Stimulated activated CD4-positive, alpha-beta T cell treated with anti-CD3 and anti-CD28 coated beads, Interleukin-15, amount 100 ng/mL, for 24 hours (primary cell): ENCODE data around the gene ANTXRL.
"Not testable (repeated sequence)": the region's sequence is repeated elsewhere in the genome, so short reads cannot be mapped to it uniquely, and the experiment has no call there.

Source experiments
- DNase-seq: peaks from one replicate; pipeline ENCODE4 v3.0.0-alpha.2; 2020

Gene ANTXRL

DNA sequence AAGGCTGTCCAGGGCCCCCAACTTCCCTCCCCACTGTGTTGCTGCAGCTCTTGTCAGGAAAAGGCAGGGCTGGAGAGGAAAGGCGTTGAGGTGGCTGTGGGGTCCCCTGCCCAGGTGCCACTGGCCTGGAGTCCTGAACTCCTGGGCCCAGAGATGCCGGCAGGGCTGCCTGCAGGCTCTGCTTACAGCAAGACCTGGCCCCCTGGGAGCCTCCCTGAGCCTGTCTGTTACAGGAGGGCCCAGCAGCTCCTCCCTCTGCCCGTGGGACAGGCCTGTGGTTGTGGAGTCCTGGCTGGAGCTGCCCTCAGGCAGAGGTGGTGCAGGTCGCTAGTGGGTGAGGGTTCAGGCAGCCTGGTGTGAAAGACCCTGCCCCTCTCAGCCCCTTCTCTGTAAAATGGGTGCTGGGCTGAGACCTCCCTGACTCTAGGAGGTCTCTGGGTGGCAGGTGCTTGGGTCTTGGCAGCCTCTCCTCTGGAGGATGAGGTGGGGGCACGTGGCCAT lies 9.9 kb downstream of the ANTXRL start:
- DNase-seq: no peak

DNA sequence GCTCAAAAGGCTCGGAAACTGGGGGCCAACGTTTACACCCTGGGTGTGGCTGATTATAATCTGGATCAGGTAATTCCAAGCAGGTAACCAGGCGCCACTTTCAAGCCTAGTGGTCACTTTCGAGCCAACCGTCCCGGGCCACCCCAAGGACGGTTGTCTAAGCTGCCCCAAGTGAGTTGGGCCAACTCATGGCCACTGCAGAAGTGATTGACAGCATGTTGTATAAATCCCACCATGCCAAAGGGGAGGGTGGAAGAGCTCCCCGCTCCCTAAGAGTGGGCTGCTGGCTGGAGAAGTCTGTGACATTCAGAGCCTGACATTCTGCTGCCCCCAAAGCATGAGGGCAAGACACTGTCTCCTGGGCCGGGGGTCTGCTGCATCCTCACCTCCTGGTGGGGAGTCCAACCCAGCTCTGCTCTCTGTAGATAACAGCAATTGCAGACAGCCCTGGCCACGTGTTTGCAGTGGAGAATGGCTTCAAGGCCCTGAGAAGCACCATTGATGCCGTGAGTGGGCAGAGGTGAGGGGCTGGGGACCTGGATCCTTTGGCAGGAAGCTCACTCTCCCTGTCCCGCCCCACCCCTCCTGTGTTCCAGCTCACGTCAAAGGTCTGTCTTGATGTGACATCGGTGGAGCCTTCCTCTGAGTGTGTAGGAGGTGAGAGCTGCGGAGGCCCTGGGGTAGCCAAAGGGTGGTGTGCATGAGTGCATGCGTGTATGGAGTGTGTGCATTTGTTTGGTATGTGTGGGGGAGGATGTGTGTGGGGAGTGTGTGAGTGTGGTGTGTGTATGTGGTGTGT lies 10.8 kb downstream of the ANTXRL start:
- peak; percentile 36 for DNase-seq

DNA sequence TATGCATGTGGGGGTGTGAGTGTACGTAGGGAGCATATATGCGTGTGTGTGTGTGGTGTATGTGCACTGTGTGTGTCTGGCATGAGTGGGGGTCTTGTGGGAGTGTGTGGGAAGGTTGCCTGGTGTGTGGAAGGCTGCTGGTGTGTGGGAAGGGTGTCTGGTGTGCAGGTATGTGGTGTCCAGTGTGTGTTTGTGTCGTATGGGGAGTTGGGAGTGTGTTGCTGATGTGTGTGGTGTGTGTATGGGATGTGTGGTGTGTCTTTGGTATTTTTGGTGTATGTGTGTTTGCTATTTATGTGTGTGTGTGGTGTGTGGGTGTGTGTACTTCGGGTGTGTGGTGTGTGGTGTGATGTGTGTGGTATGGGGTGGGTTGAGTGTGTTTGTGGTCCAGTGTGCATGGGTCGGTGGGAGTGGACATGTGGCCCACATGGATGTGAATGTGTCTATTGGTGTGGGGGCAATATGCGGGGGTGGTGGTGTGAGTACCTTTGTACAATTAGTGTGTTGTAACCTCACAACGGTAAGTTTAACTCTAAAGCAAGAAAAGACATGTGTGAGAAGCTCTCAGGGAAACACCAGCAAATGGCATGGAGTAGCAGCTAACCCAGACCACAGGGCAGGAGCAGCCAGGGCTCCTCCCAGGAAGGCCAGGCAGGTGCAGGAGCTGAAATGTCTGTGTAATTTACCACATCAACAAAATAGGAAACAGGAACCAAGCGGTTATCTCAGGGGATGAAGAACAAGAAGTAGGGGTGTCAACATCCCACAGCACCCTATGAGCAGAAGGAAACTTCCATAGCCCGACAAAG lies 11.9 kb downstream of the ANTXRL start:
- no peak for DNase-seq

DNA sequence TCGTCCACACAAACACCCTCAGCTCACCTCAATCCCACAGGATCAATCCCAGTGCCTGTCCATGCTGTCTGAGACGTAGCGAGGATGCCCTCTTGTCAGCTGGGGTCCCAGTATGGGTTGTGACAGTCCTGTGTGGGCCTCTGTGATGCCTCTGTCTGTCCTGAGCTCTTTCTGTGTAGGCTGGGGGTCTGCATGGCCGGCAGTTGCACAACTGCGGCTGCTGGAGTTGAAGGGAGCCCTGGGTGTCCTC lies 12.4 kb downstream of the ANTXRL start:
- no peak for DNase-seq

DNA sequence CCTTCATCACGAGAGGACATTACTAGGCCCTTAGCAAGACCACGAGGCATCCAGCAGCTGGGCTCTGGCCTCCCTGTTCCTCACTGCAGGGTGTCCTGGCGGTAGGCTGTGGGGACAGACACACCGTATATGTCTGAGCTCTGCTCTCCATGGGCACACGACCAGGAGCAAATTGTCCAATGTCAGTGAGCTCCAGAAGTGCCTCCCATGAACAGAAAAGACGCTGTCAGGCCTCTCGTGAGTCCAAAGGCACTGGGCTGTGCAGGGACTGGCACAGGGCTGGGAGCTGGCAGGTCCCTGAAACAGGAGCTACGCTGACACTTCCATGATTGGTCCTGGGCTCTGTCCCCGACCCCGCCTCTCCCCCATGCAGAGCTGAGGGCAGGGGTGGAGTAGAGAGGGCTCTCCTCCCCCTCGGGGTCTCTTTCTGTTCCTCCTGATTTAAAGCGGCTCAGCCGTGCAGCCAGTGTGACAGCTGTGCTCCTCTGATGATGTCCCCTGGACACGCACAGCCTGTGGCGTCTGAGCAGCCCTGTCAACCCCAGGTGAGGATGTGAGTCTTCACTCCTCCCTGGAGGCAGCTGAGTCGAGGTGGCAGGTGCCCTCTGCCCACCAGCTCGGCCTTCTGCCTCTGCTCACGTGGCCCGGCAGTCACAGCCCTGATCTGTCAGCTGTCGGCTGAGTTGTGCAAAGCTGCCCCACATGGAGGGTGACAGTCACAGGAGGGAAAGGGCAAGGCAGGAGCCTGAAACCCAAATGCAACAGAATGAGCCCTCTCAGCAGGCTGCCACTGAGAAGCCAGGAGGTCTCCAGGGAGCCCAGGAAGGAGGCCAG lies 13.0 kb downstream of the ANTXRL start:
- DNase-seq: no peak

DNA sequence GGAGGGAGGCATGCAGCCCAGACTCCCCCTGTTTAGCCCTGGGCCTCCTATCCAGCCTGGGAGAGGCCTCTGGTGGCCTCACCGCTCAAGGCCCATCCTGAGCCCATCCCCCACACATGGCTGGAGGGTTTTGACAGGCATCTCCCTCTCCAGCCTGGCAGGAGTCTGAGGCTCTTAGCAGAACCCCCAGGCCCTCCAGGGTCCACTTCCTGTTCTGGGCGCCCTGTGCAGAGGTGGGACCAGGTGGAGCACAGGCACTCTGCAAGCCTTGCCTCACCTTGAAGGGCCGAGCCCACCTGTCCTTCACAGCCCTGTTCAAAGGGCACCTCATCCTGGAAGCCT lies 13.5 kb downstream of the ANTXRL start:
- not testable (repeated sequence) for DNase-seq

DNA sequence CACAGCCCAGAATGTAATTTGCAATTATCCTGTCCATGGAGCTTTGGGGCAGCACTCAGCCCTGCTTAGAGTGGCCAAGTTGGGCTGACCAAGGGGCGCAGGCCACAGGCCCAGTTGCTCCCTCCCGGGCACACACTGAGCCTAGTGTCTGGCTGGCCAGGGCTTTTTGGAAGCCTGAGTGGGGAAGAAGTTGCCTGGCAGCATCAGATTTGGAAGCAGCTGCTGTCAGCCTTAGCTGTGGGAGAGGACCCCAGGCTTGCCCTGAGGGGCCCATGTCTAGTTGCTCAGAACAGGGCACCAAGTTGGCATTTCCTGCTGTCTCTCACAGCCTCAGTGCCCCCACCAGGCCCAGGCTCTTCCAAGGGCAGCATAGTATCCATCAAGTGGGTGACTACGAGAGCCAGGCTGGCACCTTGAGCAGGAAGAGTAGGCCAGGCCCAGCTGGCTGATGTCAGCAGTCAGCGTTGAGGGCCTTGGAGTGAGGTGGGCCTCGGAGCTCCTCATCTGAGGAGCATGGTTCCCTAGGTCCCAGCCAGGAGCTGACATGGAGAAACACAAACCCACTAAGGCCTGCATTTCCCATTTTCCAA lies 14.4 kb downstream of the ANTXRL start:
- no peak for DNase-seq

DNA sequence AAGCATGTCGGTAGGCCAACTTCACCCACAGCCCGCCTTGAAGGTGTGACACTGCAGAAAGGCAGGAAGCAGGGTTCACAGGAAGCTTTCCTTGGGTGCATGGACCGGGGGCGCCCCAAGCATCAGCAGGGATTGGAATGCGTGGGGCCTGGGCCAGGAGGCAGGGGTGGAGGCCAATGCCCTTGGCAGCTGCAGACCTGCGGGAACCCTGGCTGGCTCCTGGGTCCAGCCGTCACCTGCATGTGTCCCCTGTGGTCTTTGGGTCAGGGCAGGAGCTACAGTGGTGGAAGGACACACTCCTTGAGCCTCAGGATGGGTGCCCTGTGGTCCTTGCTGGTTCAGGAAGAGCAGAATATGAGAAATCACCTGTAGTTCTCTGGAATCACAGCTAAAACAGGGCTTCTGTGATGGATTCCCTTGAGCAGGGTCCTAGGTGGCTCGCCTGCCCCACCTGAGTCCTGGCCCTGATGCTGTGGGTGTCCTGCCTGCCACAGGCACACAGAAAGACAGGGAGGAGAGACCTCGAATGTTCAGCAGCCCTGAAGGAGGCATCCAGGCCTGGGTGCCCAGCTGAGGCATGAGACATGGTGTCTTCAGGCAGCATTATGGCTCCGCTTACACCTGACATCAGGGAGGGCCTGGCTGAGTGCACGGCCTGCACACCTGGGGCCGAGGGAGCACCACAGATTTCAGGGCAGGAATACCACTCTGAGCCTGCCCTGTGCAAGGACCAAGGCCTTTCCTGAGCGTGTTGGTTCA lies 15.1 kb downstream of the ANTXRL start:
- DNase-seq: no peak

DNA sequence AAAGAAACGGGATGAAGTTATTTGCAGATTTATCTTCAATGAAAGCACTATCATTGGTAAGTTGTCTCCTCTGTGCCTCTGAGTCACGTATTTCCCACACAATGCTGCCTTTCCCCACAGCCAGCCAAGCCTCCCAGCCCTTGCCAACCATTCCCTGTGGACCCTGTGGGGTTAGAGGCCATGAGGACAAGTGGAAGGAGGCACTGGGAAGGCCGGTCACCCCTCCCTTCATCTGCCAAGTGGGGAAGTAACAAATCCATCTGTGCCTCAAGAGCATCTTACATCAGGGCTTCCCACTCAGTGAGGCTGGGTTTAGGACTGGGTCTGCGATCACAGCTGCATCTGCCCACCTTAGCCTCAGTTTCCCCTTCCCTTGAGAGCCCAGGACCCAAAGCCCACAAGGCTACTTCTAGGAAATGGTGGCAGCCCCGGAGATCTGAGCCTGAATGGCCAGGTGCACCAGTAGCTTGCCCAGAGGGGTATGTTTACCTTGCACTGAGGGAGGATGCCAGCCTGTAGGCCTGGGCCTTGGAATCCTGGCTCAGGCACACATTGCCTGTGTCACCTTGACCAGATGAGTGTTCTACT lies 16.1 kb downstream of the ANTXRL start:
- DNase-seq: not testable (repeated sequence)

DNA sequence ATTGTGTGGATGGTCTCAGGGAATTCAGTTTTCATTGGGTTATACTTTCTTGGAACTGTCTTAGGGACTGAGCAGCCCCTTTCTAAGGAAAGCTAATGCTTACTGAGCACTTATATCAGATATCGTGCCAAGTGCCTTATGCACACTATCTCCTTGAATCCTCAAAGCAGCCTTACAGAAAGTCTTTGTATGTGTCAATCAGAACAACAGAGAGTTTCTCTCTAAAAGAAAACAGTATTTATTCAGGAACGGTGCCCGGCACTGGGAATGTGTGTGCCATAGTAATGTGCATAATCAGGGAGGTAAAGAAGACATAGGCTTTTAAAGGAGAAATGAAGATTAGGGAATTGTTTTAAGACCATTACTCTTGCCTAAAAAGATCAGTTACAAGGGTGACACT lies 17.3 kb downstream of the ANTXRL start:
- DNase-seq: no peak

DNA sequence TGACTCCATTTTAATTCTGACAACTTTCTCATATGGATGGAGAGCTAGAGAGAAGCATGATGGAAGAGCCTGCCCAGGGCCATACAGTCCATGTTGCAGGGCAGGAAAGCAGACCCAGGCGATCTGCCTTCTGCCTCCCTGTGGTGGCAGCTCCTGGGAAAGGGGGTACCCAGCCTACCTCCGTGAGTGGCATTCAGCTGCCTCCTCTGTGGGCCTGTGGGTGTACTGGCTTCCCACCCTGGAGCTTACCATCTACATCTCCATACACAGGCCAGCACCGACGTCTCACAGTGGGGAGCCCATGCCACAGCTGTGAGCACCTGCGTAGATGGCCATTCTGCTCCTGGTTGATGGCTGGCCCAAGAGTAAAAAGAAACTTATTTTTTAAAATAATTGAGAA lies 17.9 kb downstream of the ANTXRL start:
- not testable (repeated sequence) for DNase-seq

DNA sequence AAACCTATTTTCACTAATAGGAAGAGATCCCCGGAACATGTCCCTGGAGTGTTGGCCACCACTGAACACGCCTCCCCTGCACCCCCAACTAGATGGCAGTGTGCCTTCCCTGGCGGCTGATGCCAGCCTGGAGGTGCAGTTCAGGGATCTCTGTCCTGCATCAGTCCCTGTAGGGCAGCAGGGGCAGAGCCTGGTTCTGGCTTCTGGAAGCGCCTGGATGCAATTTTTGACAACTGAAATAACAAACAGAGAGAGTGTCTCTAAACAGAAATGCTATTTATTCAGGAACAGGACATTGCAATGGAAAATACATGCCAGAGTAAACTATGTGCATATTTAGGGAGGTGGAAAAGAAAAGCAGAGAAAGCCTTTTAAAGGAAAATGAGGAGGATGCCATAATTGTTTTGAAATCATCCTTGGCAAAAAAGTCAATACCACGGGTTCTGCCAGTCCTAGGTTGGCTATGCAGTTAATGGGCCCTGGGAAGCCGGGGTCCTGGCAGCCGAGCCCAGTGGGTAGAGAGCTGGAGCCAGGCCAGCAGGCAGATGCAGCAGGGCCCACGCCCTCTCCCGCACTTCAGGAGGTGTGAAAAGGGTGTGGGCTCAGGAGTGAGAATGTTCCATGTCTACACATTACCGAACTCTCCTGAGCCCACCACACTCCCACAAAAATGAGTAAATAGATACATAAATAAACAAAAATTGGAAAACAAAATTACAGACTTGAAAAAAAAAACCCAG lies 18.5 kb downstream of the ANTXRL start:
- no peak for DNase-seq

DNA sequence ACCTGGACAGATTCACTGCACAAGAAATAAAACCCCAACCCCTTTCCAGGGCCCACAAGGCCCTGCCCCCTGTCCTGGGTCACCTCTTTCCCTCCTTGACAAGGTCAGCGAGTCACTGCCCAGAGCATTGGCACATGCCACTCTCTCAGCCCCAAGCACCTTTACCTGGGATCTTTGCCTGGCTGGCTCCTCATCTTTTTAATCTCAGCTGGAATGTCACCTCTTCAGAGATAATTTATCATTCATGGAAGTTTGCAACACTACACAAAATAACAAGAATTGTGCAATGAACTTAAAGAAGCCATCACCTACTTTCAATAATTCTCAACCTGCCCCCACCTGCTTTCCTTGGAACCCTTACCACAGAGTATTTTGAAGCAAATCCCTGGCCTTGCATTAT lies 19.2 kb downstream of the ANTXRL start:
- no peak for DNase-seq

DNA sequence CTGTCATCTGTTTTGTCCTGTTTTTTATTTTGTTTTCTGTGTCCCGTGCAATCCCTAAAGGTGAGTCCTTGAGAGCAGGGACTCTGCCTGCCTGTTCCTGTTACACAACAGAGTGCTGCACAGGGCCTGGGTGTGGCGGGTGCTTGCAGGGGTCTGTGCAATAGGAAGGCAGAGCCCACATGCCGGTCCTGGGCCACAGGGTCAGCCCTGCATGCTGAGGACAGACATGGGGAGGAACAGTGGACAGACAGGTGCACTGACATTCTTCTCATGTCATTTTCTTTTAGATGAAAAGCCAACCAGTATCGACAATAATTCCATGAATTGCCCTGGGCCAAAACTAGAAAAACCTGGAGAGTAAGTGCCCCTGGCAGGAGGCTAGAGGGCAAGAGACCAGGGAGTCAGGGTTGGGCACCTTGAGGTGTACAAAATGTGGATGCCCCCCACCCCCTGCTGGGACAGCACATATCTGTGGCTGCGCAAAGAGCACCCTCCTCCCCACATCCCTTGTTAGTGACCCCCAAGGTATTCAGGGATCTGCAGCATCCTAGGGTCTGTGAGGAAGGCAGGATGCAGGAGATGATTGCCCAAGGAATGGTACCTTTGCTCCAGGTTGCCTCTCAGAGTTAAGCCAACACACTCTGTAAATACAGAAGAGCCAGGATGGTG lies 19.9 kb downstream of the ANTXRL start:
- no peak for DNase-seq

DNA sequence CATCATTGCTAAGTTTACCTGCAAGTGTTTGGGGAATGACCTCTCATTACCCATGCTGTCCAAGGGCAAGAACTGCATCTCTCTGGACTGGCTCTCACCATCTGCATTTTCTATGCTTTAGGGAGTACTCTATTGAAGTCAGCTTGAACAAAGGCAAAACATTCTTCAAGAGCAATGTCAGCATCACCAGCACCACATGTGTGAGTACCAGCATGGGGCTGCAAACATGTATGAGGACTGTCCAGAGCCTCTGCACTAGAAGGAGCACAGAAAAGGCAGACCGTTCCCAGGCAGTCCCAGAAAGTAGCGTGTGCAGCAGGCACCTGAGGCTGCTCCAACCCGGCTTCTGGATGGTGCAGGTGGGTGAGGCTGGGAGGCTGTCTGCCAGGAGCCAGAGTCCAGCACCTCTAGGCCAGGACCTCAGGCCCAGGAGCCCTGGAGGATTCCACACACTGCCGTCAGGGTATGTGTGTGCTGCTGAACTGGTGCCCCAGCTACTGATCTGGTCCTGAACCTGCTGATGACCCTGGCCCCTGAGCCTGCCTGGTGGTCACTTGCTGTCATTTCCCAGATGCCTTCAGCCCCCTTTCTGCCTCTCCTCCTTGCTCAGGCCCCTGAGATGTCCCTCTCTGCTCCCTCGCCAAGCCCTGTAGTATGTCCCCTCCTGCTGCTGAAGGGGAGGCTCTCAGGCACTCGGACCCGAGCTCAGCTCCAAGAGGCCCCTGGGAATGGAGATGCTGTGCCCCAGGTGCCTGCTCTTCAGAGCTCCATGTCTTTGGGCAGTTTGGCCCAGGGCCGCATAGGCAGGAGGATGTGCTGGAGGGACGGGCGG lies 20.7 kb downstream of the ANTXRL start:
- DNase-seq: no peak

DNA sequence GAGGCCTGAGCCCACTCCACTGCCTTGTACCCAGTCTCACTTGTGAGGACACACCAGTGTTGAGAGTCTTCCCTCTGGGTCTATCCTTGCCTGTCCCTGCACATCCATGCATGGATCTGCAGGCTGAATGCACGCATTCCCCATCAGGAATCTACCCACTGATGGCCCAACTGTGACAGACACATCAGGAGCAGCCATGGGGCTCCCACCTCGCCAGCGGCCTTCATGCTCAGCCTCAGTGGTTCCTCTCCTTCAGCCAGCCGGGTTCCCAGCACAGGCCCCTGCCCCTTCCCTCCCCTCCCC lies 21.3 kb downstream of the ANTXRL start:
- DNase-seq: no peak

DNA sequence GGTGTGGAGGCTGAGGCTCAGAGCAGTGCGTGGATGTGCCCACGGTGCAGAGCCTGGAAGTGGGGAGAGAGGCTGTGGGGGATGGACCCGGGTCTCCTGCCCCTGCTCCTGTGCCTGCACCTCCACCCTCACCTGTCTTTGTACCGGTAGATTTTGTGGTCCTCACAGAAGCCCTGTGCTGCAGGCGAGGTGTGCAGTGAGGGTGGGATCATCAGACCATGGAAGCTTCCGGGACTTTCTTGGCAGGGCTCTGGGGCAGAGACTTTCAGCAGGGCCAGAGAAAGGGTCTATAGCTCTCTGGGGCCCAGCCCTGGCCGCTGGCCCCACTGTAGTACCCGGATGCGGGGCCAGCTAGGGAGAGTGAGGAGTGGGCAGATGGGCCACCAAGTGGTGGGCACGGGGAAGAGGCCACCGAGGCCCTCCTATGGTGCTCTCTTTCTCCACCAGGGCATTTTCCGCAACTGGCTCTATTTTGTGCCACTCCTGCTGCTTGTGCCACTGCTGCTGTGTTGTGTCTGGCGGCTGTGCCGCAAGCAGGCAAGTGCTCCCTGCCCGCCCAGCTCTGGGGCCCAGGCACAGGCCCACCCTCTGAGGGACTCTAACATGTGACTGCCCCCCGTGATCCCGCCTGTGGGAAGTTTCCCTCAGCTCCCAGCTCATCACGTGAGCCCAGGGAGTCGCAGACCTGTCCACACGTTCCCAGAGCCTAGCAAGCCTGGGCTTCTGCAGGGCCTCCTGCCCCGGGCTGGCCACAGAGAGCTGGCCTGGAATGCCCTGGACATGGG lies 22.1 kb downstream of the ANTXRL start:
- no peak for DNase-seq

DNA sequence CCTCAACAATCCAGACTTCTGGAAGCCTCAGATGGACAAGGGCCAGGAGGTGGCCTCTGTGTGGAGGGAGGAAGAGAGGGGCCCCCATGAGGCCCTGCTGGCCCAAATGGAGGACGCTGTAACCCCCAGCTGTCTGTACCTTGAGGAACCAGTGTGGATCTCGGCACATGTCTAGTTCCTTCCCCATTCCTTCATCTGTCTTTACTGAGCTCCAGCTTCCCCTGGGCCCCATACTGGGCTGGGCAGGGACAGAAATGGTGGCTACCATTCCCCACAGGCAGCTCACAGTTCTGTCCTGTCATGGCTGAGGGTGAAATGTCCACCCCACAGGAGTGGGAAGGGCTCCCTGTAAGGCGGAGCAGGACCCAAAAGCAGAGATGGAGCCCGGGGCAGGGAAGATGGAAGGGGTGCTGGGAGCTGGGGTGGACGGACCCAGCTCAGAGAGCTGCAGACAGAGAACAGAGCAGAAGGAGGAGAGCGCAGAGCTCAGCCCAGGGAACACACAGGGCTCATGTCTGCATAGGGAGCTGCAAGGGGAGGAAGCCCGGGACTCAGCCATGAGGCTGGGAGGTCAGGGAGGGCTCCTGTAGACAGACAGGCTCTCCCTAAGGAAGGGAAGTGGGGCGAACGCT lies 22.8 kb downstream of the ANTXRL start:
- DNase-seq: no peak

DNA sequence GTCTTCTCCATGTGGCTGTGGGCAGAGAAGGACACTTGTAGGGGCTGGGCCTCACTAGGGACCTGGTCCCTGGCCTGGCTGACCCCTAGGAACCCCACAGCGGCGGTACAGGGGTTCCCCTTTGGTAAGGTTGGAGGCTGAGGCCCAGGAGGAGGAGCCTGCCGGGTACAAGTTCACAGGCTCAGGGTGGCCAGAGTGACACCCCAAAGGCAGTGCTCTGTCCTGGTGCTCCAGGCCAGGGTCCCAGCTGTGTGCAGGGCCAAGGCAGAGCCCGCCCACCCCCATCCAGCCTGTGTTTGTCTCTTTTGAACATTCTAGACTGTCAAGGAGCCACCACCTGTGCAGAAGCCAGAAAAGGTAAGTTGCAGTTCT lies 23.3 kb downstream of the ANTXRL start:
- no peak for DNase-seq
